GM19025 (cell line): ENCODE measurements around the gene NR3C2.

Experiments used
- ATAC-seq: cut with Tn5 transposase; IDR thresholded peaks from one replicate; pipeline ENCODE4 v1.9.1; 2021; ENCODE audit warnings: mild to moderate bottlenecking, low read depth, moderate library complexity; ENCODE audit not compliant: unreplicated experiment

NR3C2 gene

DNA sequence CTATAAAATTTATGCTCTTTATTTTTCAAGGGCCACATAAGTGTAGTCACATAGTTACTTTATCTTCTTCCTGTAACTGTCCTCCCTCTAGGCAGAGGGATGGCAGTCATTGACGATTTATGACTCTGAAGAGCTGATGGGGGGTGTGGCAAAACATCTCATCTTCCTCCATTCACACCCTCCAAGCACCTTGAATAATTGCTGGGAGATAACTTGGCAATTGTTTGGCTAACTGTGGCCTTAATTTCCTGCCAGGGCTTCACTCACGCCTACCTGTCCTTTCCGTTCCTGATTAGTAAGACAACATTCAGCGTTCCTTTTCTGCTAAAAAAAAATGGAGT lies 381.1 kb downstream of the NR3C2 start:
- ATAC-seq: no peak

DNA sequence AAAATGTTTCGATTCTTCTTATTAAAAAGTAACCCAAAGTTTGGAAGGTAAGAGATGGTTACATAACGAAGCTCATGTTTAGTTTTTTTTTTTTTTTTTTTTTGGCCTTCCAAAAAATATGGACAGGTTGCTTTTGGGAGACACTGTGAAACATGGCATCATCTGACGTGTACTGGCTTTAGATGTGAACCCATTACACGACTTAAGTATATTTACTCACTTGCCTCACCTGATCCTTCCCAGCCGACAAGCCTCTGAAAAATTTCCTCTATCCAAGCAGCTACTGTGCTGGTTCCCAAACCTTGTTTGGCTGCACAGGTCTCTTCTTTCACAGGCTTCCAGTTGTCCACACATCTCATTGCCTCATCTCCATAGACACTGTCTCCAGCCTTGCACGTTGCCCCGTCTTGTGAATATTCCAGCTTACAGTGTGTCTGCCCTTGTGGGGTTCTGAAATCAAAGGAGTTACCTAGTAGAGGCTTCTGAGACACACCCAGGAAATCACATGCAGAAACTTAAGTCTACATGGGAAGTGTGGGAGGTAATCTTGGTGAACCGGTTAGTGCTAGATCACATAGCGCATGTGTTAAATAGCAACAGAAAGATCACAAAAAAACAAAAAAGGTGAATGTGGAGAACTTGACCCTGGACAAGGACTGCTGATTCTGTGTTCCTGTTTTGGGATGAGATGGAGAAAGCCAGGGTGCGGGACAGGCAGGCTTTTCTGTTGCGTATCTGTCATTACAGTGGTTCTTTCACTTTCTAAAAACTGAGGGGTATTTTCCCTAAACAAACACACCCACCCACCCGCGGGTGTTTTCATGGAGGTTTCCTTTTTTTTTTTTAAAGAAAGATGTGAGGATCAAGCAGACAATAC lies 381.7 kb downstream of the NR3C2 start:
- no peak for ATAC-seq

DNA sequence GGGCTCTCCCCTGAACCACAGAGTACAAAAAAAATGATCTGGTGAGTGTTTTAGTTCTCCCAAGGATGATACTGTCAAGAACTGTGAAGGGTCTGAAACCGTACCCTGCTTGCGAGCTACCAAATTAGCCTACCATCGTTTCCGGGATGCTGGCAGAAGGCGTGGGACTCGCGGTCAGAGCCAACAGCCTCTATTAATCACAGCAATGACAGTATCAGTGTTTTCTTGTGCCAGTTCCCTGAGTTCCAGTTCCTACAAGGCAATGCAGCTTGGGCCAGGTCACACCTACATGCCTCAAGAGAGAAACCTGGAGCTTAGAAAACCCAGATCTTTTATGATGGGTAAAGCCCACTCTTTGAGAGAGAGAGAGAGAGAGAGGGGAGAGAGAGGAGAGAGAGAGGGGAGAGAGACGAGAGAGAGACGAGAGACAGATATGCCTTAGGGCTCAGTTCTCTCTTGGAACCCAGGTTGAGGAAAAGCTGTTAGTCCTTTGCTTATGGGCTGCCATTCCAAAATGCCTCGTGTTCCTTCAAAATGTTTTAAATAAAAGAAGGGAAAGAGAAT lies 382.5 kb downstream of the NR3C2 start:
- no peak for ATAC-seq

DNA sequence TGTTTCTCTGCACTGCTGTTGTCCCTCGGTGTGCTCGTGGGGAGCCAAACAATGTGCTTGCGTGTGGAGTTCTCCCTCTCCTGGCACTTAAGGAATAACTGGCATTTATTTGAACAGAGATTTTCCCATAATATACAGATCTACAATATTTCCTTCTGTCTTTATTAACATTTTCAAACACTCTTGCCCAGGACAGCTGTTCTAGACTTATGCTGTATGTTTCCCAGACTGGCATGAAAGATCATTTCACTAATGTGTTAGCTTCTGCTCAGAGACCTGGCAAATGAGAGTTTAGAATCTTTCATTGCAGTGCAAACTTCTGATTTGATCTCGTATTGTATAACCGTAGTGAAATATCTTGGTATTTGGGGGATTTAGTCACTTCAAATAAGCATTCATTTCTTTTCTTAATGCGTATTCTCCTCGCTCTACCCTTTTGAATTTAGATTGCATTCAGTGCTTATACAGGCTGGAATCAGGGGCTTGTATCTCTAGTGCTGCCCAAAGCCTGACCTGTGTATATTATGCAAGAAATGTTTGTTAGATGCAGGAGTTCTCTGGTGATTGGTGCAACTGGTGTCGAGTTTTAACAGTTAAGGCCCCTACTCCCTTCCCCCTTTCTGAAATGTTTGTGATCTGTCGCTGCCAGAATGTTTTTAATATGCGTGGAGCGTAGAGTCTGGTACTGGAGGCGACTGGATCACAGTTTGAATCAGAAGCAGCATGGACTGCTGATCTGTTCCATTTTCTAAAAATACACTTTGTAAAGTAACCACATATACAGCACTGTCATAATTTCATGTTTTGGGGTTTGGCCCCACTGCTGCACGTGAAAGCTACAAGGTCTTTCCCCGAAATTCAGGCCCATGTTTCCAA lies 384.0 kb downstream of the NR3C2 start:
- no peak for ATAC-seq

DNA sequence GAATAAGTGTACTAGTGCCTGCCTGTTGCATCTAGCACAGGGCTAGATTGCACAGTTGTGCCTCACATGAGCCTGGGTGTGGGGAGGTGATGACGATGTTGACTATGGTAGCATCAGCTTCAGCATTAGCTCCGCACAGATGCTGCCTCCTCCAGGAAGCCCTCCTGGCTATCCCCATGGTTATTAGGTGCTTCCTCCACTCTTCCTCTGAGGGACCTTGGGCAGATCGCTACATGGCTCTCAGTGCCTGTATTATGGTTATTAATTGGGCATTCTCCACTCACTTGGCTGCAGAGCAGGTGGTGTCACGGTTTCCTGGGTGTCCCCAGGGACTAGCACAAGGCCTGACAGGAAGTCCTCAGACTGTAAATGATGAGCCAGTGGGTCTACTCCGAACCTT lies 384.7 kb downstream of the NR3C2 start:
- ATAC-seq: peak; percentile 40

DNA sequence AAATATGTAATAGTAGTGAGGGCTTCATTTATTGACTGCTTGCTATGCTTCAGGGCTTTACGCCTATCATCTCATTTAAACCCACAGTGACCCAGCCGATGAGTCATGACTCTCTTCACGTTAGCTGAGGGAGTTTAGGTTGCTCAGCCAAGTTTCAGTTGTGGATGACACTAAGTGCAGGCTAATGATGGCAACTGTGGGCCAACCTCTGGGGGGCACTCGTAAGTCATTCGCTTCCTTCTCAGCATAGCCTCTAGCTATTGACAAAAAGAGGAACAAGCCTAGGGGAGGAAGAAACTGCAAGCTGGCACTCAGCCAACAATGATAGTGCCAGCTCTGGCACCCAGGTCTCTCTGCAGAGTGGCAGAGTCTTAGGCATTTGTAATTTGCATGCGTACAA lies 385.3 kb downstream of the NR3C2 start:
- ATAC-seq: peak; percentile 68

DNA sequence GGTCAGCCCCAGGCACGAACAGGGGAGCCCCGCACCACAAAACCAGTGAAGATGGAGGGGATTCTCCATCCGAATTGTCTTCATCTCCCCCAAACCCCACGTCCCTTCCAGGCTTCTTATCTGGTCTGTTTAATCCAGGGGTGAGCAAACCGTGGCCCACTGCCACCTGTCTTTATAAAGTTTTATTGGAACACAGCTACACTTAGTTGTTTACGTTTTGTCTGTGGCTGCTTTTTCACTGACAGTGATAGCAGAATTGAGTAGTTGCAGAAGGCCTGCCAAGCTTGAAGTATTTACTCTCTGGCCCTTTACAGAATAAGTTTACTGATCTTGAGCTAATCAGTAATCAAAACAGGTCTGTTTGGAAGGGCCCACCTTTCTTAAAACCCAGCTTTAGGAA lies 386.4 kb downstream of the NR3C2 start:
- ATAC-seq: peak; percentile 17

DNA sequence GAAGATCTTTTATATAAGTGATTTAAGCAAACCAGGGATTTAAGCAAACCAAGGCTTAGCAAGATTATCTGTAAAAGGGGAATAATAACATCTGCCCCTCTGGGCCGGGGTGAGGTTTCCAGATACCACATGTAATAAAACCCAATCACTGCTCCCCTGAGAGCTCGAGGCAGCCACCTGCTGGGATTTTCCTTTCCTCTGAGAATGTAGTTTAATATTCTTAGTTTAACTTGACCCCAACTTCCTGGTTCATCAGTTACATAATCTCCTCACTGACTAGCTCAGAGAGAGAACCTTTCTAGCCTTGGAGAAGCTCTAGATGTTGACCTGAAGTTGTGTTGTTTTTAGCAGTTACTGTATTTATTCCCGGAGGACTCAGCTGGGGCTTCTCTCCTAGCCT lies 387.9 kb downstream of the NR3C2 start:
- no peak for ATAC-seq

DNA sequence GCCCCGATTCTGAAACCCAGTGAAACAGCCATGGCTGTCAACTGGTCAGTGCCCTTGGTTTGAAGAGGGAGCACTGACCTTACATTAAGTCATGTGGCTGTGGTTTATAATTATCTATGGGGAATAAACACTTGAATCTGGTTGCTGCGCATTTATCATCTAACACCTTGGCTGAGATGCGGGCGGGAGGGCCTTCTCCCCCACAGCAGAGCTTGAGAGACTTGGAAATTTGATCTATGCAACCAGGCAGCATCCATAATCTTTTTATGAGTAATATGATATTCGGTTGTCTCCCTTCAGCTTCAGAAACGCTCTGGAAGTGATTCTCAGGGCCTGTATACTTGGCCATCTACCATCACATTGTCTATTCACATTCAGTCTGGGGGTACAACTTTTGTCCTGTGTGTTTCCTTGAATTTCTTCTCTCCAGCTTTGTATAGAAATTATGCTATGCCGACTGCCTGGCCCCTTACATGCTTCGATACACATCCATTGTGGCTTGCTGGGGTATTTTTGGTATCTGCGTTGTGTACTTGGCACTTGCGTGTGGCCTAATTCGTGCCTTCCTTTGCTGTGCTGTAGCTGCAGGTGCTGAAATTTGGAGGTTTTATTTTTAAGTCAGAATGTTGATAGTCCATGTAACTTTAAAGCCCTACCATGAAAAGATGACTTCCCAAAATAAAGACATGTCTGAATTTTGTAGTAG lies 388.8 kb downstream of the NR3C2 start:
- no peak for ATAC-seq

DNA sequence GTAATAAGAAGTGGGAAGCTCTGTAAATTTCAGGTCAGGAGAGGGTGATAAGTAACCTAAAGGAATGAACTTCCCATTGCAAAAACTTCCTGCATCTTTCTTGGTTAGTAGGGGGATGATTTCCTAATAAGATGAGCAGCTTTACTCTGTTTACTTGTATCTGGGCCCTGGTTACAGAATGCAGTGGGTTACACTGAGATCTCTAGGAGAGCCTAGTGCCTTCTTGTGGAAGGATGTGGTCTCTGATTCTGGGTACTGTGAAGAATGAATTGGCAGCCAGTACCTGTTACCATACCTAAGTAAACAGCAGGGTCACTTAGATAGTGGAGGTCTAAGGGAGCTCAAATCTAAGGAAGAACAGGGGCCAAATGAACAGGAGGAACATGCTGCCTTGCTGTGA lies 389.8 kb downstream of the NR3C2 start:
- no peak for ATAC-seq

DNA sequence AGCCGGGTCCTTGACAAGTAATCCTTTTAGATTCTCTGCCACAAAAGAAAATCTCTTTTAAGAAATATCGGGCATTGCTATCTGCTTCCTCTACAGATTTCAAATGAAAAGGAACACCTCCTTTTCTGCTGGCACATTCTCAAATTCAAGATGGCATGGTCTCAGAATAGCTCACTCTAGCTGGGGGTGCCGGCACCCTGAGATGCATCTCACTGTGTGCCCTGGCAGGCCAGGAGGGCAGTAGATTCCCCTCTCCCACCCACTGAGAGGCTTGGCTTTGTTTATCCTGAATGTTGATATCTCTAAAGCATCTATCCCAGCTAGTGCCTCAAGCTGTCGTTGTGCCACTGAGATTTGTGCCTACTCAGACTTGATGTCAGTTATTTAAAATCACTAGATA lies 390.8 kb downstream of the NR3C2 start:
- no peak for ATAC-seq

DNA sequence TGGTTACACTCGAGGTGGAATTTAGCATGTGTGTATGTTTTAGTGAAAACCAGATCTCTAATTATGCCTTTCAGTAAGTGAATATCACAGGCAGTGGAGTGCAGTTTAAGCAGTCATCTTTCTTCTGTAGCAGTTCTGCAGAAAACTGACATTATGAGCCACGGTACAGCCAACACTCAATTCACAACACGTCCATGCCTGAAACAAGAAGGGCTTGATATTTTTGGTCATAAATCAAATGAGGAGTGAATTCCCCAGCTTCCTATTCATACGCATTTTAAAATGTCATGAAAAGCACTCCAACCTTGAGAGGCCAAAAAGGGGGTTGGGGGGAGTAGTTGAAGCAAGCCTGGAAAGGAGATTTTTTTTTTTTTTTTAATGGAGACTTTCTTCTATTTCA lies 393.6 kb downstream of the NR3C2 start:
- ATAC-seq: no peak

DNA sequence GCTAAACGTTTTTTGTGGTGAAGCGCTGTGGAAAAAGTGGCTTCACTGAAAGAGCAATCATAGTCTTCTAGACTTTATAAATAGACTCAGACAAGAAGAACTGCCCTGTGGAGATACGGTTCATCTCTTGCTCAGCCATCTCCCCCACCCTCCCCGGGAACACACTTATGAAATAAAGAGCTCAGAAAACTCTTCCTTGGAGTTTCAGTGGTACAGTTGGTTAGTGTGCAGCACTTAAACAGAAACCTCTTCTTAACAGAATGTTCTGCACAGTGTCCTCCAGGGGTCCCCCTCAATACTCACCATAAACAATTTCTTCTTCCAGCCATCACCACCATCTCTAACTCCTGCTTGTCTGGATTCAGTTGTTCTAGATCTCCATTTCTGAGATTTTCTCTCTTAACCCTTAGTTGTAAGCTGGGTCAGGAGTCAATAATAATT lies 397.3 kb downstream of the NR3C2 start:
- peak; percentile 83 for ATAC-seq

DNA sequence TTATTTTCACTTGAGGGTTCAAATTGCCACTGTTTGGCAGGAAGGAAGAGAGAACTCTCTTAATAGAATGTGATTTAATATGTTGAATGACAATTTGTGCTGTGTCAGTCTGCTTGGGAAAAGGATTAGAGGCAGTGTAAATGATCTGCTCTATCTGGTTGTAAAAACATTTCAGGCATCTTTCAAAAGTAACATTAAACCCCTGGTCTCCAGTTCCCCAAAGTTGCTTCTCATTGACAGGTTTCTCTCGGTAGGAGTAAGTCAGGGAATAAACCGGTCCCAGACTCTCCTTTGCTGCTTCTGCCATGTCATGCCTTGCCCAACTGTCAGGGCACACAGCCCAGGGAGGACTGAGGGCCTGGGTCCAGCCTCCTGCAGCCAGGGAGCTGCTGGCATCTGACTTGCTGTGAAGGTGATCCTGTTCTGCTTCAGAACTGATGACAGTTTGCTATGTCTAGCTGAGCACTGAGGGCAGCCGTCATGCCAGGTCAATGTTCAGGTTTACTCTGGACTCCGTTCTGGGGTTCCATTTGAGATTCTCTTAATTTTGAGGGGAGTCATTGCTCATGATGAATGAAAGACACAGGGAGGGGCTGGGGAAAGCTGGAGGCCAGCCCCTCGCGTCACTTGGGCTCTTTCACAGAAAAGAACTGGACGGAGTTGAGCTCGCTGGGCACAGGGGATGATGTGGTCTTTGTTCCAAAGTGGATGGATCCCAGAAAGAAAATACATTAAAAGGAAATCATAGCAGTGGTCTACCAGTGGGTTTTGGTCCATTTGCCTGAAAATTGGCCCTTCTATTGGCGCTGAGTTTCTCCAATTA lies 397.9 kb downstream of the NR3C2 start:
- no peak for ATAC-seq

DNA sequence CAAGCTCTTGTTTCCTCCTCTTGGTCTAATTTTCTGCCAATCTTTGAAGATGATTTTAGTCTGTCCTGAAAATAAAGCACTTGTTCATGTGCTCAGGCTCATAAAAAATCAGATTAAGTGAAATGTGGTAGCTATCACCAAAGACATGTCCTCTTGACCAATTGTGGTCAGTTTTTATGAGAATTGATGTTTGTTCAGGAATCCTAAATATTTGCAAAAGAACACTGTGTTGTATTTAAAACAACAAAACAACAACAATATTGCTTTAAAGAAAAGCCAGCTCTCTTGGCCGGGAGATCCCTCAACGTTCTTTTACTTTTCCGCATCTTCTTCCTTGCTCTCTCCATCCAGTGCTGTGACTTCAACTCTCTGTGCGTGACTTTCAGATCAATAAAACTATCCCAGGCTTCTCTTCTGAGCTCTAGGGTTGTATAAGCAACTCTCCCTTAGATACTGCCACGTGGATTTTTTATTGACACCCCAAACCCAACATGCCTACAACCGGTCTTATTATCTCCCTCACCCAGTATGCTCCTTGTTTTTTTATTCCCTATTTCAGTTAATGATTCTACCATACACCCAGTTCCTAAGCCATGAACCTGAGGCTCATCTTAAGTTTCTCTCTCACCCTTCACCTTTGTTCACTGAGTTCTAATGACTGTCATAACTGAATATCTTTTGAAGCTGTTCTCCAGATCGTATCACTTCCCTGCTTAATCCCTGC lies 400.4 kb downstream of the NR3C2 start:
- ATAC-seq: no peak

DNA sequence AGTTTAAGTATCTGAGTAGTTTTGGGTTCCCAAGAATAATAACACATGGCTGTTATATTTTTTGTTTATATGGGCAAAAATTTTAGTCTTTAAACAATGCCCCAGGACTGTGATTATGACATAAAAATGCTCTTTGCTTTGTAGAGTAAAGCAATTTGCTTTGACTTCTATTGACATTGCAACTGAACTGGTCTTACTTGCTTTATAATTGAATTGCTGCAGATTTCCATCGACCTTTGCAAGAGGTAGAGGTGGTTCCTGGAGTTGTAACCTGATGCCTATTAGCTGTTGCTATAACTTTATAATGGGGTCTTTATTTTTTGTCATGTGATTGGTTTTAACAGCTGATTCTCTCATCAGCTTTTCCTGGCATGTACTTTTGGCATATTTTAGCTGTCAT lies 407.4 kb downstream of the NR3C2 start:
- no peak for ATAC-seq

DNA sequence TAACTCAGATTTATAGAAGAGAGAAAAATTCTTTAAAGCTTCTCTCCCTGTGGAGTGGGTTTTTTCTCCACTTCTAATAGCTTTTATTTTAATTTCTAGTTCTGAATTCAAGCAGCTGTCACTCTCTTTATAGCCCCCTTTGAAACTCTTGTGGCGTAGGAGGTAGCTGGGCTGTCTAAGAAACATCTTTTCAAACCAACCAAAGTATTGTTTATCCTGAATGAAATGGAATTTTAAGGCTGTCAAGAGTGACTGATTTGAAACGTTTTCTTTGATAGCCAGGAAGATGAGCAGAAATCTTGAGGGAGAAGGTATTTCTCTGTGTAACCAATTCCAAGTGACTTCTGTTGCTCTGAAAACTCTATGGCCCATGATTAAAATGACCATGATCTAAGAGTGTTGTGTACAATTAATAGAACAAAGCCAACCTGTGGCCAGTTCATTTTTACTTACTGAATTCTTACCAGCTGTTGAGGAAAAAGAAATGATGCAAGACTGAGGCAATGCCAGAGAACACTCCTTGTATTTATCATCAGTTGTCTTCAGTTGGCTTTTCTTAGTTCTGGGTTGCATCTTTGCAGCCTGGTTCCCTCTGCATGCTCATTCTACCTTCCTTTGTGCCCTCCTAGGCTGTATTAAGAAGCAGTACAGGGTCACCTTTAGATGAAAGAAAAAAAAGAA lies 411.9 kb downstream of the NR3C2 start:
- no peak for ATAC-seq

DNA sequence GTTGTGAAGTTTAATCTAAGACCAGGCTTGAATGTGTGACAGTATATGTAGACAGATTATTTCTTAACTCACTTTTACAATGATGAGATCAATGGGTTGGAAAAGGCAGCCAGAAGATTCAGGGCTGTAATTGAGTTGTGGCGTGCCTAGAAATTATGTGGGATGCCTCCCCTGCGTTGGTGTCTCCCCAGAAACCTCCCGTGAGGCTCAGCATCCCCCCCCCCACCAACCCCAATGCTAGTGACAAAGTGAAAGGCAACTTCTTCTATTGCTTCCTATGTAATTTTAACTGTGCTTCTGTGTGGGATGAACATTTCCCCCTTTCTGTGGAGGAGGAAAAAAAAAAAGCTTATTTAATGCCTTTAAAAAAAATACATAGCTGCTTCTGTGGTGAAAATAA lies 412.4 kb downstream of the NR3C2 start:
- ATAC-seq: no peak
